Right renal pelvis (tissue), 4 donors: ENCODE results near the gene DDX1. TPM values are rescaled to one million over a fixed set of nuclear protein-coding genes. Genes with fewer than 3 reads are reported as not detected.
"Not testable (repeated sequence)": the region's sequence is repeated elsewhere in the genome, so short reads cannot be mapped to it uniquely, and the experiment has no call there.

Experiments used
- DNase-seq, 4 donors: peaks; one replicate each; pipeline ENCODE4 v3.0.0-alpha.2; 2013; ENCODE audit warnings: low read depth in 4 of 4, low spot score in 3 of 4, missing footprints in 1 of 4
- polyA plus RNA-seq, 4 donors: library from polyadenylated mRNA; unstranded; fragments of 120-200 nt; gene quantifications; one replicate each; pipeline ENCODE4 v1.2.1, GENCODE V29; 2013; ENCODE audit not compliant: insufficient read length in 4 of 4

Gene DDX1
- polyA plus RNA-seq, 4 donors: 167 to 190 (median 173) TPM

DNA sequence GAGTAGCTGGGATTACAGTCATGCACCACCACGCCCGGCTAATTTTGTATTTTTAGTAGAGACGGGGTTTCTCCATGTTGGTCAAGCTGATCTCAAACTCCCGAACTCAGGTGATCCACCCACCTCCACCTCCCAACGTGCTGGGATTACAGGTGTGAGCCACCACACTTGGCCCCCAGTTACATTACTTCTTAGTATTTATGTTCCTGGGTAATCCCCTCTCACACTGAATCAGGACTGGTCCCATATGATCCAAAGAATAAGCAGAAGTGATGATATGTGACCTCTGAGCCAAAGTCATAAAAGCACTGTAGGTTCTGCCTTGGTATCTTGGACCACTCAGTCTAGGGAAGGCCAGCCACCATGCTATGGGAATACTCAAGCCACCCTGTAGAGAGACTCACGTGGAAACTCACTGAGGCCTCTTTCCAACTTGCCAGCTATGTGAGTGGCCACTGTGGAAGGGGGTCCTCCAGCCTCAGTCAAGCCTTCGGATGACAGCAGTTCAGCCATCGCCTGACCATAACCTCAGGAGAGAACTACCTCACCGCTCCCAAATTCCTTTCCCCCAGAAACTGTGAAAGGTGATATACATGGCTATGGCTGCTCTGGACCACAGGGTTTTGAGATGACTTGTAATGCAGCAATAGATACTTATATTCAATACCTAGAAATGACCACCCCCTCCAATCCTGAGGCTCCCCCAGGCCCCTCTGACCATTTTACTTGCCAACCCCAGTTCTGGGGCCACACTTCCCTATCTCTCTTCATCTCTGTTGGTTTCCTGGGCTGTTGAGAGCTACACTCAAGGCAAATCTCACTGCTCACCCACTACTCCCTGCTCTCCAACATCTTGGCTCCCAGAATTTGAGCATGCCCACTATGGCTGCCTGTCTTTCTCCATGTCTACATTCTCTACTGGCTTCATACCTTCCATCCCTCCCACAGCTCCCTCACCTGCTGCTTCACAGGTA is 80.5 kb downstream of the DDX1 start:
- no peak for DNase-seq

DNA sequence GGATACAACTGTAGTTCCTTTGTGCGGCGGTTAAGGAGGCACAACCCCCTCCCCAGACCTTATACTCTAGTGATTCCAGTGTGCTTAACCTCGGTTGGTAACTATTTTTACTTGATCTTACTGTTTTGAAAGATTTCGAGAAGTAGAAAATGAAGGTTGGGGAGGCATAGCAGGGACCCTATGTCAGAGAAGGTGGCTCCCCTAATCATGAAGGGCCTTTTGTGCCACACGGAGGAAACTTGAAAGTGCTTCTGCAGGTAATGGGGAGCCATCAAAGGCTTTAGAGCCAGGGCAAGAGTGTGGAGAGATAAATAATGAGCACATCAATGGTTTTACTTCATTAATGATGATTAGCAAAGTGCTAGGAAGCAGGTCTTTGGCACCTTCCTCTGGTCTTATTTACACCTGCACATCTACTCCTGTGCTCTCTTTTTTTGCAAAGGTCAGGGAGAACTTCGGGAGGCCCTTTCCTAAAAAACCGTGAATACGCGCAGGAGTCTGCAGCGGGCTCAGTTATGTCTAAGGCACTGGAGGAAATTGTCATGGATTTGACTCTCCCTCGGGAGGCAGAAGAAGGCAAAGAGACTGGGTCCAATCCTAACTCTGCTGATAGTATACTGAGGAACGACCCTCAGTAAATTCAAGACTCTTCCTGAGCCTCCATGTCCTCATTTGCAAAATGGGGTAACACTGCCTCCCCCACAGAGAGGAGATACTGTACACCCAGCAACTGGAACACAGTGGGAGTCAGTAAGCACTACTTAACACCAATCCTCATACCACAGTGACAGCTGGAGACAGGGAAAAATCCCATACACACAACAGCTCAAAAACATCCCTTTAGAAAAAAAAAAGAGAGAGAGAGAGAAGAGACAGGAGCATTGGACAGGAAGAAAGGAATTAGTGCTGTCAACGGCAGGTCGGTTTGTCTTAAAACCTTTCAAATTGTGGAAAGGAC is 81.6 kb downstream of the DDX1 start:
- DNase-seq: no peak

DNA sequence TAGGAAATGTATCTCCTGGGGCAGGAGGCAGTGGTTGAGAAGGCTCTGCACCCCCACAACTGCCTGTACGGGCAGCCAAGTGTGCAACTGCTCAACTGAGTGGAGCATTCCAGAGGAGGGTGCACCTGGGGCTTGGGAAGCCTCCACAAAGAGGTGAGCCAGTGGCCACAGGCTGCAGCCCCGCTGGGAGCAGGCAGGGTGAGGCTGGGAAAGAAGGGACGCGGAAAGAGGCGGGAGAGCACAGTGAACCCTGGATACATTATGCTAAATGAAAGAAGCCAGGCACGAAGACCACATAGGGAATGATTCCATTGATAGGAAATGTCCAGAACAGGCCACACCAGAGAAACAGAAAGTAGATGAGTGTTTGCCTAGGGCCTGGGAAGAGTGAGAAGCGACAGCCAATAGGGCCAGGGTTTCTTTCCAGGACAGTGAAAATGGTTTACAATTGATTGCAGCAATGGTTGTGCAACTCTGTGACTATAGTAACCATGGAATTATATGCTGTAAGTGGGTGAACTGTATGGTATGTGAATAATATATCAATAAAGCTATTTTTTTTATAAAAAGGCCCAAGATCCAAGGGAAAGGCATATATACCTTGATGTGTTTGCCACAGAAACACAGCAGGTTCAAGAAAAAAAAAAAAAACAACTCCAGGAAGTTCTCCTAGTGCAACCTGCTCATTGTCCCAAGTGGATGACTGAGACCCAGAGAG is 82.4 kb downstream of the DDX1 start:
- no peak for DNase-seq

DNA sequence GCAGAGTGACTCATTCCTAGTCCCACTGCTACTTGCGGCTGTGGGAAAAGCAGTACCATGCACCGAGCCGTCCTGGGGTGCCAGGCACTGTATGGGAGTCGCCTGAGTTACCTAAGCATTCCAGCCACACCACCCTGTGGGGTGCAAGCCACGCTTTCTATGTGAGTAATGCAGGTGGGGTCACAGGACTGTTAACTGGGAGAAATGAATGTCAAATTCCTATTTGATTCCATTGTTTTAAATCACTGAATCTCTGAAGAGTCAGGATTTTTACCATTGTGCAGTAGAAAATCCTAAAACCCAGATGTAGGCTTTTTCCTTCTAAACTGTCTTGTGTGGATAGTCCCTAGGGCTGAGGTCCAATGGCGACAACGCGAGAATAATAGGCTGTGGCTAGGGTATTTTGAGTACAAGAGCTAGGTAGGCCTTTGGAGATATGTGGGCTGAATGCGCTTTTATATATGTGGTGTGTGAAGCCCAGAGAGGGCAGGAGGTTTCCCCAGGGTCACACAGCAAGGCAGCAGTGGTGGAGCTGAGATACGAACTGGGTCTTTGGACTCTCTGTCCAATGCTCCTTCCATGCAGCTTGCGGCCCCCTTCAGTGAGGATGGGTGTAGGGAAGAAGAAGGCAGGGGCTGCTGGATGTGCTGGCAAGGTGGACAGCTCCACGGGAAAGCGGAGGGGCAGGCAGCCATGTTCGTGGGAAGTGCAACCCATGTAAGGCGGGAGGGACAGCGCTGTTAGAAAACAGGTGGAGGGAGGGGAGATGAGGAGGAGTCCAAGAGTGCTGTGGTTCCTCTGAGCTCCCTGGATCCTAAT is 83.2 kb downstream of the DDX1 start:
- no peak for DNase-seq

DNA sequence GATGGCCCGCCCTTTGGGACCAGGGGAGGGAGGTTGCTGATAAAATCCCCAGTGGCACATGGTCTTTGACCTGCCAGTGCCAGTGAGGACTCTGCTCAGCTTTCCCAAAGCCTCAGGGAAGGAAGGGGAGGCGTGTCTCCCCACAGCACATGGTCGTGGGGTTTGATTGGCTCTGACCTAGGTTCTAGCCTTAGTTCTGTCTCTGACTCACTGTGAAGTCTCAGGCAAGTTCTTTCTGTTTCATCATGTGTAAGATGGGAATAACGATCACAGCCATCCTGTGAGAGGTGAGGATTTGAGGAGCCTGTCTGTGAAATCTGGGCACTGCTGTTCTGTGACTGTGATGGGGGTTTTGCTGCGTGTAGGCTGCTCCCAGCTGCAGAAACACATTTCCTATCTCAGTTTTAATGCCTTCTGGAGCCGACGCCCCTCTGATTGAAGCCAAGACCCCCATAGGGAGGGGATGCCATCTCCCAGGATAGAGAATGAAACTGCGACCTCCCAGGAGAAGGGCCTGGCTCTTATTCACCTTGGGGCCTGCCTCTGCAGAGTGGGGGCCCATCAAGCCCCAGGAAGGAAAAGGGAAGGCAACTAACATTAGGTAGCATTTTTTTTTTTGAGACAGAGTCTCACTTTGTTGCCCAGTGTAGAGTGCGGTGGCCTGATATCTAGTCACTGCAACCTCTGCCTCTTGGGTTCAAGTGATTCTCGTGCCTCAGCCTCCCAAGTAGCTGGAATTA is 84.0 kb downstream of the DDX1 start:
- no peak for DNase-seq

DNA sequence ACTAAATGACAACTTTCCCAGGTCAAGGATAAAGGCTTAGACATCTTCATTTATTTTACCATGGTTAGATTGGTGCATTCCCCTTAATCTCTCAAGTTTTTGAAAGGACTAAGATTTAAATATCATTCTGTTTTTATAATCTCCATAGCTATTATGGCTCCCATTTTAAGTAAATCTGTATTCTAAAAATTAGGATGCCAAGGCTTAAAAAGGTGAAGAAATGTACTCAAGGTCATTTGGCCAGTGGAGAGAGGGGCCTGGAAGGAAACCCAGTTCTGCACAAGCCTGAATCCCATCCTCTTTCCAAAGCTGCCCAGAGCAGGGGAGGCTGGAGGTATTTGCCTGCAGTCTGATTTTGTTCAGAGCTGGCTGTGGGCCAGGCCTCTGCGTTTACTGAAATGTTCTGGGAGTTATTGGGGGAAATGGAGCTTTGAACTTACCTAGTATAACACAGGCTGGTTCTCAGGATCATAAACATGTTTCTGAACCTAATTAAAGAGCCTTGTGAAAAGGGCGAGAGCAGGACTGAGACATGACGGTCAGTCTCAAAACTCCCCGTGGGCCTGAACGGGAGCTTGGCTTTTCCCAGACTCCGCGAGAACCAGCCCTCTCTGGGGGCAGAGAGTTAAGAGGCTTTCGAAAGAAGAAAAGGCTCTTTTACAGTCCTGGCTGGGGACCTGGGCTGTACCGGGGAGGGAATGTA is 85.6 kb downstream of the DDX1 start:
- DNase-seq: no peak

DNA sequence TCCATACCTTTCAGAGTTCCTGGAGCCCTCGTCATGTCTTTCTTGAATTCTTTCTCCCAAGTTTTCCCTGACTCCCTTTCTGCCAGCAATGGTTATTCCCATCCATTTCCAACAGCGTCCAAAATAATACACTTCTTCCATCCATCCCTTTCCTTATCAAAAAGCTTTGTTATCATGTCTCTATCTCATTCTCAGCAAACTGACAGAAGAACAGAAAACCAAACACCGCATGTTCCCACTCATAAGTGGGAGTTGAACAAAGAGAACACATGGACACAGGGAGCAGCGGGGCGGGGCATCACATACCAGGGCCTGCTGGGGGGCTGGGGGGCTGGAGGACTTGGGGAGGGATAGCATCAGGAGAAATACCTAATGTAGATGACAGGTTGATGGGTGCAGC is 86.7 kb downstream of the DDX1 start:
- no peak for DNase-seq

DNA sequence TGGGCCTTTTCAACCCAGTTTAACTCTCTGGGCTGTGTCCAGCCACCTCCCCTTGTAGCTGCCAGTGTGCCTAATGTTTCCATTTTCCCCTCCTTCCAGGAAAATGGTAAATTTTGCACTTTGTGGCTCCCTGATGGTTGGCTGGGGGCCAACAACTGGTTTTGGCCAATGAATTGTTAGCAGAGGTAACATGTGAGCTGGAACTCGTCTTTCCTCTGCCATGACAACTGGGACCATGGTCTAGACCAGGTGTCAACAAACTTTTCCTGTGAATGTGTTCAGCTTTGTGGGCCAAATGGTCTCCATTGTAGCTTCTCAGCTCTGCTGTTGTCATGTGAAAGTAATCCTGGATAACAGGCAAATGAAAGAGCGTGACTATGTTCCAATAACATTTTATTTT is 87.2 kb downstream of the DDX1 start:
- DNase-seq: no peak

DNA sequence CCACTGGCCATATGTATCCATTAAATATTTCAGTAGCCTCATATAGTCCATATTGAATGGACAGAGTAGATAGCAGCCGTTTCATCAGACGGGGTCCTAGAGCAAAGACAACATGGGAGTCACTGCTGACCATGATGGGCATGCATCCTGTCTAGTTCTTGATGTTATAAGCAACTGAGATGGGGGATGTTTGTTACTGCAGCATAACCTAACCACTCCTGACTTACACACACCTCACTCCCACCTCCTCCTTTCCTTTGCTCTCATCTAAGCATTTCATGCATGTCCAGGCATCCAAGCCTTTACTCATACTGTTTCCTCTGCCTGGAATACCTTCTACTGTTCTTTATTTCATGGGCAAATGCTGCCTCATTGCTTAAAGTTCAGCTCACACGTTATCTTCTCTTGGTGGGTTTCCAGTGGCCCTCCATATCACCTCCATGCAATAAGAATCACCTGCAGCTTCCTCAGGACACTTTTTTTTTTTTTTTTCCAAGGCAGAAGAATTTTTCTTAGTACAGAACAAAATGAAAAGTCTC is 87.8 kb downstream of the DDX1 start:
- no peak for DNase-seq

DNA sequence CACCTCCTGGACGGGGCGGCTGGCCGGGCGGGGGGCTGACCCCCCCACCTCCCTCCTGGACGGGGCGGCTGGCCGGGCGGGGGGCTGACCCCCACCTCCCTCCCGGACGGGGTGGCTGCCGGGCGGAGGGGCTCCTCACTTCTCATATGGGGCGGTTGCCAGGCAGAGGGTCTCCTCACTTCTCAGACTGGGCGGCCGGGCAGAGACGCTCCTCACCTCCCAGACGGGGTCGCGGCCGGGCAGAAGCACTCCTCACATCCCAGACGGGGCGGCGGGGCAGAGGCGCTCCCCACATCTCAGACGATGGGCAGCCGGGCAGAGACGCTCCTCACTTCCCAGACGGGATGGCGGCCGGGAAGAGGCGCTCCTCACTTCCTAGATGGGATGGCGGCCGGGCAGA is 88.5 kb downstream of the DDX1 start:
- DNase-seq: not testable (repeated sequence)

Other genes starting within 250 kb of the DDX1 start
- gene NBAS, start 30.5 kb upstream of the DDX1 start, polyA plus RNA-seq: 10 to 100 TPM; 49.6 to 58.1 (median 56.3) TPM